HG02852 (cell line): Measurements from ENCODE around the gene ODAD2.

Experiments
- ATAC-seq: cut with Tn5 transposase; IDR thresholded peaks from one replicate; pipeline ENCODE4 v1.9.1; 2021; ENCODE audit warnings: mild to moderate bottlenecking, moderate library complexity; ENCODE audit not compliant: unreplicated experiment

The ODAD2 gene

GRCh38 chr10:27861781-27862180 is 137.1 kb downstream of the ODAD2 start:
- ATAC-seq = no peak

- no peak for ATAC-seq
These were observed 141.3 kb downstream of the ODAD2 start for GRCh38 chr10:27857616-27858015.

- ATAC-seq = no peak
These were observed 154.7 kb downstream of the ODAD2 start for GRCh38 chr10:27844223-27844622.

- ATAC-seq = no peak
These were observed 160.0 kb downstream of the ODAD2 start for GRCh38 chr10:27838901-27839300.

- ATAC-seq = no peak
These were observed 160.5 kb downstream of the ODAD2 start for GRCh38 chr10:27838361-27838760.

GRCh38 chr10:27834476-27834875 is 164.4 kb downstream of the ODAD2 start:
- ATAC-seq = no peak

- ATAC-seq = no peak
These were observed 165.1 kb downstream of the ODAD2 start for GRCh38 chr10:27833792-27834191.

- ATAC-seq = no peak
These were observed 166.1 kb downstream of the ODAD2 start for GRCh38 chr10:27832826-27833225.

GRCh38 chr10:27826369-27826768 is 172.5 kb downstream of the ODAD2 start:
- ATAC-seq = no peak

GRCh38 chr10:27822301-27822700 is 176.6 kb downstream of the ODAD2 start:
- ATAC-seq = no peak

- no peak for ATAC-seq
These were observed 178.2 kb downstream of the ODAD2 start for GRCh38 chr10:27820637-27821036.

GRCh38 chr10:27819781-27820531 is 178.9 kb downstream of the ODAD2 start:
- ATAC-seq = no peak

- ATAC-seq = no peak
These were observed 182.6 kb downstream of the ODAD2 start for GRCh38 chr10:27816320-27816719.

GRCh38 chr10:27815846-27816245 is 183.0 kb downstream of the ODAD2 start:
- ATAC-seq = no peak

GRCh38 chr10:27815261-27815660 is 183.6 kb downstream of the ODAD2 start:
- ATAC-seq = no peak

GRCh38 chr10:27805180-27805579 is 193.7 kb downstream of the ODAD2 start:
- no peak for ATAC-seq

GRCh38 chr10:27804136-27804535 is 194.7 kb downstream of the ODAD2 start:
- ATAC-seq = no peak

GRCh38 chr10:27801171-27801785 is 197.6 kb downstream of the ODAD2 start:
- ATAC-seq = no peak

- no peak for ATAC-seq
These were observed 199.8 kb downstream of the ODAD2 start for GRCh38 chr10:27799046-27799445.

- ATAC-seq = no peak
These were observed 204.7 kb downstream of the ODAD2 start for GRCh38 chr10:27794157-27794556.

- no peak for ATAC-seq
These were observed 206.7 kb downstream of the ODAD2 start for GRCh38 chr10:27792216-27792615.

- no peak for ATAC-seq
These were observed 214.6 kb downstream of the ODAD2 start for GRCh38 chr10:27784272-27784671.

GRCh38 chr10:27783660-27784059 is 215.2 kb downstream of the ODAD2 start:
- no peak for ATAC-seq
